NCI-H146 treated with DMSO at 0.1 percent for 48 hours (cell line): Measurements from ENCODE around the gene EPHA3.
A peak's percentile ranks its signal among the peaks of the same experiment; 100 is the strongest.

Experiments used
- DNase-seq: peaks from one replicate; lab custom pipeline; 2025; ENCODE audit not compliant: unreplicated experiment; lab: John Stamatoyannopoulos, UW

The EPHA3 gene

DNA sequence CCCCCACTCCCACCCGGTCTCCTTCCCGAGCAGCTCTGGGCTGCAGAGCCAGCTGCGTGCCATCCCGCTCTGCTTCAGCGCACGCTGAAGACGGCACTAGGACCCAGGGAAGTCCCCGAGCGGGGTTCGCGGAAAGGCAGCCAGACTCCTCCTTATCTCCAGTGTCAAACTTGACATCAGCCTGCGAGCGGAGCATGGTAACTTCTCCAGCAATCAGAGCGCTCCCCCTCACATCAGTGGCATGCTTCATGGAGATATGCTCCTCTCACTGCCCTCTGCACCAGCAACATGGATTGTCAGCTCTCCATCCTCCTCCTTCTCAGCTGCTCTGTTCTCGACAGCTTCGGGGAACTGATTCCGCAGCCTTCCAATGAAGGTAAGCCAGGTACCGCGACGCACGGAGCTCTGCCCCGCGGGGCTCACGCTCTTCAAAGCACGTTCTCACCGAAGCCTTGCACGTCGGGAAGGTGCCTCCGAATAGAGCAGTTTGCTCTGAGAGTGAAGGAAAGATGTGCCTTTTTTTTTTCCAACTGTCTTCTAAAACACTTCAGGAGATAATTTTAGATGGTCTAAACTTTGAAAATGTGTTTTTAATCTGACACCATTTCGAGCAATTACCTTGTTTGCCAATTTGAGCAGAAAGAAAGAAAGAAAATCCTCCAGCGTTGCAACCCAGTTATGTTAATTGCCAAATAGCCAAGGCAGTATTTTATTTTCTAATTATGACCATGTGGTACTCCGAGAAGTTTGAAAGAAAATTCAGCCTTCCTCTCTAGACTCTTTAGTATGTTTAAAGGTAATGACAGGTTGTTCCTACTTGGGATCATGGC lies at the start of gene EPHA3:
EPHA3 (plus strand) TSS at position 161 of the 830 bp plus-strand sequence; CDS start at position 289, 128 bp downstream.
- peak; percentile 74 for DNase-seq

DNA sequence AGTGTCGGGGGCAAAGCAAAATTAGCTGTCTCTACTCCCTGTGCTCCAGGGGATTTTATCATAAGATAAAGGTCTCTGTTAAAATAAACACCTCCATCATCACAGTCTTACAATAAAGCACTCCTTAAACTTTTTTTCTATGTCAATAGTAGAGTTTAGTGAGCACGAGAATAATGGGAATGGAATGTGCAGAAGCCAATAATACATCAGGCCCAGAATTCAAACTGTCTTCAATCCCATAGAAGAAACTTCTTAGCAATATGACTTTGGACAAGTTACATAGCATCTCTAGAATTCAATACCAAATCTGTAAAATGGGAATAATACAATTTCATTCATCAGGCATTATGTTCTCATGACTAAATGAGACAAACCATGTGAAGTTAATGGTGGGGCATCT lies 49.0 kb upstream of the EPHA3 start:
- DNase-seq, result no peak

DNA sequence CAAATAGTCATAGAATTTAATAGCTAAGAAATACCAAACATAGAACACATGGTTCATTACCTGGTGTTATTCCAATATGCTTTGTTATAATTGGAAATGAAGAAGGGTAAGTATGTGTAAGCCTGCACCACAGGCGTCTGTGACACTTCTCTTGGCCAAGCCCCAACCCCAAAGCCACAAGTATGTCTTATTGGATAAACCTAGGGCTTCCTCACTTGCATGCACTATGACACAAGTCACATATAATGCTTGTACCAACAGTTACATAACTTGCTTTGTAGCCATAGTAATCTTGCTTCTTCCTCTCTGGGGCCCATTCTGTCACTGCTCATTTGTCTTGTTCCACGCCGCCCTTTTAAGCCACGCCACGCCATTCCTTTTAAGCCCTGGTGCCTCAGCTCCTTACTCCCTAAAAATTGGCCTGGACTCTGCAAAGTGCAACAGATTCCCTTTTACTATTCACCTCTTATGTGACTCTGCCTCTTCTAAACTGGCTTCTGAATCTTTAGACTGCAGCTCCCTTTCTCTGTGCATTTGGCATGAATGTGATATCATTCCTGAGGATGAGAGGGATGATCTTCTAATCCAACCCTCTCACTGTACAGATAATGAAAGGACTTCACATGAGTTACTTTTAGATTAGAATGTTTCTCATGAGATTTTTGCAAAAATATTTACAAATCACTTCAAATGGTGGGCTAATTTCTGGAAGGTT lies 48.1 kb upstream of the EPHA3 start:
- no peak for DNase-seq

DNA sequence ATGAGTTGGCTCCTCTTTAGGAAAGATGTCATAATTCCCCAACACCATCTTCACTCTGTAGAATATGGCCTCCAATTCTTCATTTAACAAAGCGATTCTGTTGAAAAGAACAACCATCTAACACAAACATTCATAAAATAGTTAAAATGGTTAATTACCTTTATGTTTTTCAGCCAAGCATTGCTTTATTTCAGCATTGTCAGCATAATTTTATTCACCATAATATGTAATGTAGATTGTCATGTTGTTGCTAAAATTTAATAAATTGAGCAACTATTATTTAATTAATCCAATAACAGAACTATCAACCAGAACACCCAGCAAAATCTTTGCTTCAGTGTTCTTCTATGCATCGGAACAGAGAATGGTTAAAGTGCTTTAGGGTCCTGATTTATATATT lies 46.2 kb upstream of the EPHA3 start:
- no peak for DNase-seq

DNA sequence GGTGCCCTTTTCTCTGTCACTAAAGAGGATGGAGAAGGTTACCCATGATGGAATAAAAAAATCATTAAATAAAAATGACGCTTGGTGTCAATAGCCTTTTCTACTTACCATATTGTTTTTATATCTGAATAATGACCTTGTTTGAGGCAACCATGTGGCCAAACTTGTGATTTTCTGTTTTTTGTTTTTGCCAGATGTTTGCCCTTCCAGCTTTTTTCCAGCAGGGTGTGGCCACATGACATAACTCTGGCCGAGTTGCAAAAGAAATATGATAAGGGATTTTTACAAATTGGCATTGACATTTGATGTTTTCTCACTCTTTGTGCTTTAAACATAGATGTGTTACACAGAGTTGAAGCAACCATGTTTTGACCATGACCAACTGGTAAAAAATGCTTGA lies 39.7 kb upstream of the EPHA3 start:
- DNase-seq, result no peak

DNA sequence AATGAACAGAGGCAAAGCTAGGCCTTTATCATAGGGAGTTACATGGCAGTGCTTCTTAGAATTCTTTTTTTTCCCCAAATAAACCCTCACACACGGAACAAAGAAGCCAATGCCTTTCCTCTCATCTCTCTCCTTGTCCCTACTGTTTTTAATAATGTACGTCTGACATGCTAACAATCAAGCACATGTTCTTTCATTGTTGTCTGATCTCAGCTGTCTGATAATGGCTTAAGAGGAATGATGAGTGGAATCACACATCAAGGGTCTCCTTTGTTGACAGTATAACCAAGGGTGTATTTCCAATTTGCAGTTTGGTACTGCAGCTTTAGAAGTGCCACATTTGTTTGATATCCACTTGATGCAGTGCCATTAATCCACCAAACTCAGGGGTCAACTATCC lies 34.8 kb upstream of the EPHA3 start:
- no peak for DNase-seq

DNA sequence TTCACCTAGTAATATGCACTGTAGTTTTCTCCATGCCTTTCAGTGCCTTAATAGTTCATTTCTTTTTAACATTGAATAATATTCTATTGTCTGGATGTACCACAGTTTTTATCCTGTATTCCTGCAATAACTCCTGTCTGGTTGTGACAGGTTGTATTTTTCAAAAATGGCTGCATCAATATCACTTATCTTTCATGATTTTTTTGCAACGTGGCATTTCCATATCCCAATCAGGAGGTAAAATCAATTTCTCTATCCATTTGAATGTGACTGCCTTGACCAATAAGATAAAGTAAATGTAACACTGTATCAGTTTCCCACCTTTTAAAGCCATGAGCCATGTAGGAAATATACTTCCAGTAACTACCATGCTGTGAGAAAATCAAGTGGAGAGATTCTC lies 27.5 kb upstream of the EPHA3 start:
- DNase-seq, result no peak

DNA sequence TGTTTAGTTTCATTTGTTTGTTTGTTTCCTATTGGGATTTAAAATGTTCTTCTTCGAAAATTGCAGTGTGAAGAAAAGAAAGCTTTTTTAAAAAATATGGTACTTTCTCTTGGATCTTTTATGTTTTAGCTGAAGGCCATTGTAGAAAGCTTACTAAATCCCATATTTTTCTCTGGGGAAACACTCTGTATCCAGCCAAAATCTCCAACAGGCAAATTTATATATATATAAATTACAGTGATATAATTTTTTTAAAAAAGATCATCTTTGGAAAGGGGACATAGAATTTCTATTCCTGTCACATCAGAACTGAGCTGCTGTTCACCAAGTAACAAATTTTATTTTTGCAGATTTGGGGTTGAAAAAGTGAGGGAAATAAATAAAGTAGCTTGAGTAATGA lies 19.6 kb upstream of the EPHA3 start:
- DNase-seq, result no peak

DNA sequence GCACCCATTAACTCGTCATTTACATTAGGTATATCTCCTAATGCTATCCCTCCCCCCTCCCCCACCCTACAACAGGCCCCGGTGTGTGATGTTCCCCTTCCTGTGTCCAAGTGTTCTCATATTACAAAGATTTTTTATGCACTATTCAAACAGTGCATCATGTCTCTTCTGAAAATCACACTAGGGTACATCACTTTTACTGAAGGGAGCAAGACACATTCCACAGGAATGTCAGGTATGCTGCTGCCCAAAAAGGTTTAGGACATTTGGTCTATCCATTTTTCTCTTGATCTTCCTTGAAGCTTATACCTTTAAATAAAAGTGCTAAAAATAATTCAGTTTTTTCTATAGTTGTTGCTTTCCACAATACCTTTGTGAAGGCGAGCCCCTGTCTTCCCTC lies 9.2 kb upstream of the EPHA3 start:
- DNase-seq, result no peak

DNA sequence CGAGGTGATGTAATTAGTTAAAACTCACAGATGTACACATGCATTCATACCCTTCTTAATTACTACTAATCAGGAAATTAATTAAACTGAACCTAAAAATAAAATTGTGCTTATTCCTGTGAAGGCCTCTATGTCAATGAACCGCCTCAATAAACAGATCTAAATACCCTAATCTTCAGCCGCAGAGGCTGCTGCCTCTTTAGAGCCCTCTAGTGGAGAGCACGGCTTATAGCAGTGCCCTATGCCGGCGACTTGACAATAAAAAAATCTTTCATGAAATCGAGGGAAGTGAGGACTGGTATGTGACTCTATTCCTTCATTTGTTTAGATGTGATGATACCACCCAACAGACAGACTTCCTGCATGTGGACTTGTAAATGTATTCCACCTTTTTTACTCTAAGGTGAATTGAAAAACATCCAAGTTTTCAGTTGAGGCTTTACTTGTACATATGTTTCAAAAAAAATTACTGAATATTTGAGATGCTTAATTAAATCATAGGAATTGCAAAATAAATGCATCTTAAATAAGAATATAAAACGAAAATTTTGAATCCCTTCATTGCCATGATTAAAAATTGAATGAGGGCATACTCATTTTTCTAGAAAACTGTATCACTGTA lies 8.3 kb upstream of the EPHA3 start:
- DNase-seq, result peak; percentile 22

DNA sequence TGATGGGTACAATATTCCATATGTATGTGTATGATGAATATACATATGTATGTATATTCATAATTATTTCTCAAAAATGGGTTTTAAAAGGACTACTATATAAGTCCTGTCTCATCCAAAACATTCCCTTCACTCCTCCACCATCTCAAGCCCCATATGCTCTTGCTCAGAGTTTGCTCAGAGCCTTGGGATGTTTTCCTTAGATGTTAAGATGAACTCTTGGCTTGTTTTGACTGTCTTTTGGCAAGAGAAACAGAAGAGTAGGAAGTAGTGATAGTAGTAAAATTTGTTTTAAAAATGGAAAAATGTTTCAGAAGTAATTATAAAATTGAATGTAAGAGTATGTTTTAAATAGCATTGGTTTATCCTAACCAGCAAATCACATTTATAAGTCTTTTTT lies 6.2 kb upstream of the EPHA3 start:
- no peak for DNase-seq

DNA sequence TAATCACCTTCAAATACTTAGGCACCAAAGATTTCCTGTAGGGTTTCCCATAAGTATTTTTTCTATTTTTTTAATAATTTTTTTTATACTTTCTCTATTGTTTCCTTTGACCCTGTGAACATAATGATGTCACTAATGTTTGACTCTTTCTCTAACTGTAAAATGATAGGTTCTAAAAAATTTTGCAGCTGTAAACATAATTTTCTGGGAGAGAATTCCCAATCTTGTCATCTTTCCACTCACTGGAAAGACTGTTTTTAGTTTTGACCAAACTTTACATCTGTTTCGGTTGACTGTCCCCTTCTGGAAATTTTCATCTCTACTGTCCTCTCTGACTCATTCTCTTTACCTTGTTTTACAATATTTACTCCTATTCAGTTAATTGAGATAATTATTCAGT lies 5.5 kb upstream of the EPHA3 start:
- no peak for DNase-seq

DNA sequence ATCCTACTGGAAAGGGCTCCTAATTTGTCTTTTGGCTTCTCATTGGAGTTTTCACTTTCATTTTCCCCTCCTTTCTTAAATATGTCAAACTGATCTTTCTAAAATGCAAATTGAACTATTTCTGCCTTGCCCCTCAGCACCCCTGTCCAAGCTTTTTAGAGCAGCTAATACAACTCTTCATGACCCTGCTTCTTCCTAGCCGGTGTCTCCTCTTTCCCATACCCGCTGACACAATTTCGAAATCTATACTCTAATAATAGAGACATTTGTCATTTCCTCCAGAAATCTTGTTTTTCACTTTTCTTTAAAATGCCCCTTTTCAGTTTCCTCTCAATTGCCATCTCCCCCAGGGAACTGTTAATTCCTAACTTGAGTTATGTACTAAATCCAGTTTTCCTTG lies 2.9 kb upstream of the EPHA3 start:
- no peak for DNase-seq

DNA sequence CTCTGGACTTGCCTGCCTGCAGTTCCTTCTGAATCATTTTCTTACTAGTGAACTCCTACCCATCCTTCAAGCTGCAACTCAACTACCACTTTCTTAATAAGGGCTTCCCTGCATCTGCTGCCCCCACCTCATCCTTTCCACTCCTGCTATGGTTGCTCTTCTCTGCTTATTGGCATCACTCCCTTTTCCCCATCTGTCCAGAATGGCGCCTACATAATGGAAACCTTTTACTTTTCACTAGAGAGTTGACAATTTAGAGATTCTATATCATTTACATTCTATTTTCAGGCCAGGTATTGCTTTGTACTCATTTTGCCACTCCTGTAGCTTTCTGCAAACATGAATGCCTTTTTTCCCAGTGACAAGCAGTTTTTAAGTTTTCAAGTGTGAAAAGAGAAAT lies 1.9 kb upstream of the EPHA3 start:
- DNase-seq, result no peak

DNA sequence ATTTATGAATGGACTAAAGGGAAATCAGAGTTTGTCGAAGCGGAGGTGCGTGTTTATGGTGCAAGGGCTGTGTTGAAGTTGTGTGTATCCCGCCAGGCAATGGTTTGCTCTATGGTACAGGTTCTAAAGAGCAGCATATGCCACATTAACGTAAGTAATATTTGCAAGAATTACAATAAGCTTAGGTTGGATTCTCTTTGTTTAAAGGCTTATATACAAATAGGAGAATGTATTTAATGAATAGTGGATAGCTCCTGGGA lies 800 bp downstream of the EPHA3 start:
- DNase-seq, result no peak

DNA sequence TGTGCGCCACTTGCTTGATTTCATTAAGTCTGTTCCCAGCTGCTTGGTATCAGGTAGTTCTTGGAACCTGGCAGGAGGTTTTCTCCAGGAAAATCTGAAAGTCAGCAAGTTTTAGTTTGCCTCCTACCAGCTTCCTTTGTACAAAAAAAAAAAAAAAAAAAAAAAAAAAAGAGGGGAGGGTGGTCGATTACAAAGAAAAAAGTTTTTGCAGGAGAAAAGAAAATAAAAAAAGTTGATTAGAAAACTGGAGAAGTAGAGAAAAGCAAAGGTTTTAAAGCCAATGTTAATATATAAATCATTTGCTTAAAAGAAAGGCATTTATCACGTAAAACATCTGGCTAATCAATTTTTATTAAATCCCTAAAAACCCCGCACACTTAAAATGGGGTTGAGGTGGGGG lies 5.9 kb downstream of the EPHA3 start:
- no peak for DNase-seq

DNA sequence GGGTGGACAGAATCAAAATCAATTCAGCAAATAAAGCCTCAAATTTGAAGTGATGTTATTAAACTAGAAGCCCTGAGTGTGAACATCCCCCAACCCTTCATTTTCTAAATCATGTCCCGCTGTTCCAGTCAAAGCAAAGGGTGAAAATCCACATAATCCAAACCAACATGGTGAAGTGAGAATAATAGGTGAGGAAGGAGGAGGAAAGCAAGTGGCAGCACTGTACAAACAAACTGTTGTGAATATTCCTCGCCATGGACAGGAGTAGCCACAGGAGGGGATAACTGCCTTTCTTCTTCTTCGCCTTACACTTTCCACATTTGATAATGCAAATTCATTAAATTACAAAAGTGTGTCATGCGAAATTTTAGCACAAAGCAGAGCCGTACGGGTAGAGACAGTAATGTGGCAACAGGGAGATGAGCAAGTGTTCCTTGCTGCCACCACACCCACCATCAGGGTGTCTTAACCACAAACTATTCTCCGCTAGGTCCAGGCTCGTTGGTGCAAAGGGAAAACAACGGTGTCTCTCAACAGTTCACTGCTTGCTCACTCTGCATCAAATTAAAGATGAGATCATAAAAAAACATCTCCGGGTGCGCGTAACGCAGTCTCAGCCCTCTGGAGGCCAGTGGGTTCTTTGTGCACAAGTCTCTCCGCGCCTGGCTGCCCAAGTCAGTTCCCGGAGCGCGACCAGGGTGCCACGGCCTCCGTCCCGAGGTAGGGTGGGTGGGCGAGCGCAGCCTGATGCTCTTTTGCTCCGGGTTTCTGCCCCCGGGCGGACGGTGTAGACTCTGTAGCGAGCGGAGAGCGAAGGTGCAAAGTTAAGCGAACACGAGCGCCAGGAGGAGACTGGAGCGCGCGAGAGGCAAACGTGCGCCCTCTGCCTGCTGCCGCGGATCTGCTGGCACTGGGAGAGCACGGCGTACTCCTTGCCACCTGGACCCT lies 6.7 kb downstream of the EPHA3 start:
- DNase-seq, result peak; percentile 66

DNA sequence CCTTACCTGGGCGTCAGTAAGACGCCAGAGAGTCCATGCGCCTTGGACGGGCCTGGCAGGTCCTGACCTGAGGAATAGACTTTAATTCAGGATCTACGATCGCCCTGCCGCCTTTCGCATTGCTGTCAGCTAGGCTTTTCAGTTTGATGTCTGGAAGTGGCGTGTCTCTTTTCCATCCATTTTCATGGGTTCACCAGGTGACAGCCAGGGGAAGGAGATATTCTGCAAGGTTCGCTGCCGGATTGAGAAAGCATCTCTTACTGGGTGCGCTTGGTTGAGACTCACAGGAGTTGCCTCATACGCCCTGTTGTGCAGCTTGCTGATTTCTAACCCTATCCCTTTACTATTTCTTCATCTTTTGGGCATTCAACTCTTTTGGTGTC lies 7.4 kb downstream of the EPHA3 start:
- peak; percentile 62 for DNase-seq

DNA sequence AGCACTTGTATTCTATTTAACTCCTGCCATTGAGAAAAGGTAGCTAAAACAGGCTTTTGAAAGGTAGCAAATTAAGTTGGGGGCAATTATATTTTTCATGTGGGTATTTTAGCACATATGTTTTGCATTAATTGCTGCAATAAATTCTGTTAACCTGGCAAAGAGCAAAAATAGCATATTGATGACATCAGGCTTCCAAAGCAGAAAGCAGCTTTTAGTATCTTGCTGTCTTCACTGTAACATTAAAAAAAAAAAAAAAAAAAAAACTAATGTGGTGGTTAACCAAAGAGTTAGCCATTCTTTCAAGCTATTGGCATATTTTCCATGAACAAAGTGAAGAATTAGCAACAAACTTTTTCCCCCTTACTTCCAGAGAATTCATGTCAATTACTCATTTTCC lies 9.1 kb downstream of the EPHA3 start:
- DNase-seq, result no peak

DNA sequence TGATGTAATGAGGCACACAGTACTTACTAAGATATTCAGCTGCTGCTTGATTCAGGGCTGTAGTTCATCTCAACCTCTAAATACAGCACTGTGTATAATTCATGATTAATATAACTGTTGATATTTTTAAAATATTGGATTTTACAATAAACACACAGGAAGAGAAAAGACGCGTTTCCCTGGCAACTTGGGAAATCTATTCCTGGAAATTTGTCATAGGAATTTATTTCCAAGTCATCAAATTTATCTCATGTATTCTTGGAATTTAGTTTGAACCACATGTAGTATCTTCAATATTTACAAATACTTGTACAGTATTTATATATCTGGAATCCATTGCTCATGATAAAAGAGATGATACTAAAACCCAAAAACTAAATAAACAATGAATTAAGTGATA lies 30.6 kb downstream of the EPHA3 start:
- no peak for DNase-seq

DNA sequence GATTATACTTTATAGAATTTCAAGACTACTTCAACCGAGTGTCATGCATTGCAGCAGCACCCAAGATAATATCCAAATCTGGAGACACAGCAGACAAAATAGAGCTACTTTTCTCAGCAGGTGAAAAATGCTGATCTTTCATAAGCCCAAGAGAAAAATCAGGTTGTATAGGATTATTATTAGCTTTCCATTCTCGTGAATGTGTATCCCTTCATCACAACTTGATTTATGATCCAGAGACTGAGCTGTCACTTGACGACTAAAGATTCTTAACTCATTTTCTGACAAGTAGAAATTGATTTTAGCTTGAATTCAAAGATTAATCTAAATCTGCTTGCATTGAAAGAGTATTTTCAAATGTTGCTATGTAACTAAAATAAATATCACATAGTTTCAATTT lies 32.4 kb downstream of the EPHA3 start:
- DNase-seq, result no peak
